GM21390 (cell line): ENCODE measurements around the gene NOL4L.
"Not testable (repeated sequence)": the region's sequence is repeated elsewhere in the genome, so short reads cannot be mapped to it uniquely, and the experiment has no call there.

Experiments
- ATAC-seq: cut with Tn5 transposase; IDR thresholded peaks from one replicate; pipeline ENCODE4 v1.9.1; 2021; ENCODE audit not compliant: unreplicated experiment

Gene NOL4L

DNA sequence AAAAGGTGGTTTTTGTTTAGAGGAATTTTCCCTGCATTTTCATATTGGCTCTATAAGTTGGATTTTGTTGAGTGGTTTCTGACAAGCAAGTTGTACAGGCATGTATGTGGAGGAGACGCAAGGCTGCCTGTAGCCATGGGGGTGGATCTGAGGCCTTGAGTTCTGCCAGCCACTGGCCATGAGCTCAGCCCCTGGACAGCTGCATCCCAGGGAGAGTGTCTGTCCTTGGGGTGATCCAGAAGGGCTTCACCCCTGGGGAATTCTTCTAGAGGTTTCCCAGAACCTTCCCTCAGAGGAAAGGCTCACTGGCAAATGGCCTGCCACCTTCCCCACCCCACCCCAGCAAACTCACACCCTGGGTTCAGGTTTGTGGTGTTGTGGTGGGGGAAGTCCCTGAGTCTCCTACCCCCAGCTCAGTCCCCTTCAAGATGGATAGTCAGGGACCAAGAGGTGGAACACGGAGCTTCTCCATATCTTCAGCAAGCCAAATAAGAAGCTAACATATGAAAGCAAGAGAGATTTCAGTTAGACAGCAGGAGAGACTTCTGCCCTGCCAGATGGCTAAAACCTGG, 11.6 kb upstream of the NOL4L start:
- ATAC-seq, result no peak

DNA sequence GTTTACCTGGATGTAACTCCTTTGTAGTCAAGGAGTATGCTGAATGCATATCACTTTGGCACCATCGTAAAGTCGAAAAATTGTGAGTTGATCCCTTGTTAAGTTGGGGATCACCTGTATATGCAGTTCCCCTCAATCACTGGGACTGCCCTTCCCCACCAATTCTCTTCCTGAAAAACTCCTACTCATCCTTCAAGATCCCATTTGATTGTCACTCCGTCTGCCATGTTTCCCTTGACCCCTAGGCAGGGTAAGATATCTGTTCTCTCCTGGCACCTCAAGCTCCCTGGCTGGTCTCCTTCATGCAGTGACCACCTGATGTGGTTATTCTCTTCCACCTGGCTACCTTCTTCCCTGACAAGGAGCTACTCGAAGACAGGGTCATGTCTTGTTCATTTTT, 10.0 kb upstream of the NOL4L start:
- ATAC-seq, result no peak

DNA sequence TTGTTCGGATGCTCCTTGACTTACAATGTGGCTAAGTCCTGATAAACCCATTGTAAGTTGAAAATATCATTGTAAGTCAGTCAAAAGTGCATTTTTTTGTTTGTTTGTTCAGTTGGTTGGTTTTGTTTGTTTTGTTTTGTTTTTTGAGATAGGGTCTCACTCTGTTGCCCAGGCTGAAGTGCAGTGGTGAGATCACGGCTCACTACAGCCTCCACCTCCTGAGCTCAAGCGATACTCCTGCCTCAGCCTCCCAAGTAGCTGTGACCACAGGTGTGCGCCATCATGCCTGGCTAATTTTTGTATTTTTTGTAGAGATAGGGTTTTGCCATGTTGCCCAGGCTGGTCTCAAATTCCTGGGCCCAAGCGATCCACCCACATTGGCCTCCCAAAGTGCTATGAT, 9.5 kb upstream of the NOL4L start:
- ATAC-seq, result not testable (repeated sequence)

DNA sequence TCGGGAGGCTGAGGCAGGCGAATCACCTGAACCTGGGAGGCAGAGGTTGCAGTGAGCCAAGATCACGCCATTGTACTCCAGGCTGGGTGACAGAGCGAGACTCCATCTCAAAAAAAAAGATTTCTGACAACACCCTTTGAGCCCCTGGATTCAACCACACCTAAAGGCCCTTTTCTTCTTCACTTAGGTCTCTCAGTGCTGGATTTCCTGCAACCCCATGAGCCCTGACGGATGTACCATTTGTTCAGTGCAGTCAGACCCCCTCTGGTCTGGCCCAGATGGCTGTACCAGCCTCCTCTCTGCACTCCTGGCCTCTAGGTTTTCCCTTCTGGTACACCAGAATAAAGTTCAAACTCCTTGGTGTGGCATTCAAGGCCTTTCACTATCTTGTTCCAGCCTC, 9.1 kb upstream of the NOL4L start:
- no peak for ATAC-seq

DNA sequence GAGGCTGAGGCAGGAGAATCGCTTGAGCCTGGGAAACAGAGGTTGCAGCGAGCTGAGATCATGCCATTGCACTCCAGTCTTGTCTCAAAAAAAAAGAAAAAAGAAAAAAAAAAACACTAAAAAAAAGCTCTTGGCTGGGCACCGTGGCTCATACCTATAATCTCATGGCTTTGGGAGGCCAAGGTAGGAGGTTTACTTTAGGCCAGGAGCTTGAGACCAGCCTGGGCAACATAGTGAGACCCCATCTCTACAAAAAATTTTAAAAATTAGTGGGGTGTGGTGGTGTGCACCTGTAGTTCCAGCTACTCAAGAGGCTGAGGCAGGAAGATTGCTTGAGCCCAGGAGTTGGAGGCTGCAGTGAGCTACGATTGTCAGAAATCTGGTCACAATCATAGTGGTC, 7.5 kb upstream of the NOL4L start:
- not testable (repeated sequence) for ATAC-seq

DNA sequence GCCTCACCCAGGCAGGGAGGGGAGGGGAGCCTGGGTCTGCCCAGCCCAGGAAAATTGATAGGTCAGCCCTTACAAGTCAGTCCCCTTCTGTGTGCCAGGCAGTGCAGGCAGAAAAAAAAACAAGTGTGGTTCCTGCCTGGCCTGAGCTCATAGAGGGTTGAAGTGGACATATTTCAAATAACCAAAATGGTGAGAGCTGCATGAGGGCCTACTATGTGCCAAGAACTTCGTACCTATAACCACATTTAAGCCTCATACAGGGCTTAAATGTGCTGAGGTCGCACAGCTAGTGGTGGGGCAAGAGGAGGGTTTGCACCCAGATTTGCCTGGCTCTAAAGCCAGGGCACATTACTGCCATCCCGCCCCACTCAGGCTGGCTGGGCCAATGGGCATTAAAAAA, 6.9 kb upstream of the NOL4L start:
- ATAC-seq, result no peak

DNA sequence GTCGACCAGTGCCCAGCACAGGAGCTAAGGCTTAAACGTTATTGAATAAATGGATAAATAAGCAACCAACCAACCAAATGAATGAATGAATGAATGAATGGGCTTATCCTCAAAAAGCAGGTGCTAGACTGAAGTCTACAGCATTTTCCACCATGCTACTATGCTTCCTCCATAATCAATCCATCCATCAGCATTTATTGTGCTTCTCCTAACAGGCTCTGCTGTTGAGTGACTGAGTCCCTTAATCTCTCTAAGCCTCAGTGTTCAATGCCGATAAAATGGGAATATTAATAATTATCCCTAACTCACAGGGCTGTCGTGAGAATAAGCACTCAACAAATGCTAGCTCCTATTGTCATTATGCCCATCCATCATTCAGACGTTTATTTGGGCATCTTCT, 4.6 kb upstream of the NOL4L start:
- no peak for ATAC-seq

DNA sequence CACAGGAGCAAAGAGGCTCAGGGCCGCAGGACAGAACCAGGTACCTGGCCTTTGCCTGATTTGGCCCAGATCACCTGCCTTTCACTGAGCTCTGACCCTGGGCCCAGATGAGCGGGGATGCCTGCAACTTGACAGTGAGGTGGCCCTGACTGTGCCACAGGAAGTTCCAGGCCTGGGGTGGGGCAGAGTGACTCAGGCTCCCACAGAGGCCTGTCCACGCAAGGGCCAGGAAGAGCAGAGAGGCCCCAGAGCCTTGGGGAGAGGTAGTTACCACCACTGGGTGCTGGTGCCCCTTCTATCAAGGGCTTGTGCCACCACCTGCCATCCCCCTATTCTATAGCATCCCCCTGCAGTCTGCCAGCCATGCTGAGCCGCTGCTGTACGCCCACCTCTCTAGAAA, 4.1 kb upstream of the NOL4L start:
- no peak for ATAC-seq

DNA sequence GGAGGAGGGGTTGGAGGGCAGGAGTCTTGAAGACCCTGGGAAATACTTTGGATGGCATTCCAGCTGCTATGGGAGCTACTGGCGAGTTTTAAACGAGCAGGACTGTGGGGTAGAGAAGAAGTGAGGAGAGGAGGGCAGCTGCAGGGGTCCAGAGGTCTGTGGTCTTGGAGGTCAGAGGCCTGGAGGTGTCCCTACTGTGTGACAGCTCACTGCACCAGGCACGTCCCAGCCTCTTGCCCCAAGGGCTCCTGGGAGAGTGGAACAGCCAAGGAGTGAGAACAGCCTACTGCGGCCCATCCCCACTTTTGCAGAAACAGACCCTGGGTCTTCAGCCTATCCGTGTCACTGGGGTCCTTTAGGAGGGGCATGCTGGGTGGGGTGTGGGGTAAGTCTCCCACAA, 2.9 kb upstream of the NOL4L start:
- ATAC-seq, result no peak

DNA sequence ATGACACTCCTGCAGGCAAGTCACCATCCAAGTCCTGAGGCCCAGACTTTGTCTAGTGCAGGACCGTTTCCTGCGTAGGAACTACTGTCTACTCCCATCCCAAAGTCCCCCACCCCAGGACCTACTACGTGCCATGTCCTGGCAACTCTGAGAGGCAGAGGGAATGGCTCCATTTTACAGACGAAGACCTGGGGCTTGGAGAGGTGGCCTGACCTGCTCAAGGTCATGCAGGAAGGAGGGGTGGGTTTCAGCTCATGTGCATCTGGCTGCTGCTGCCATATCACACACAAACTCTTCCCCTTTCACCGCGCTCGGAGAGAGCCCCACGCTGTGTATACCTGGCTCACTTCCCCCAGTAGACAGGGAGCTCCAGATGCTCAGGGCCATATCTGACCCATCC, 1.2 kb upstream of the NOL4L start:
- ATAC-seq, result no peak

DNA sequence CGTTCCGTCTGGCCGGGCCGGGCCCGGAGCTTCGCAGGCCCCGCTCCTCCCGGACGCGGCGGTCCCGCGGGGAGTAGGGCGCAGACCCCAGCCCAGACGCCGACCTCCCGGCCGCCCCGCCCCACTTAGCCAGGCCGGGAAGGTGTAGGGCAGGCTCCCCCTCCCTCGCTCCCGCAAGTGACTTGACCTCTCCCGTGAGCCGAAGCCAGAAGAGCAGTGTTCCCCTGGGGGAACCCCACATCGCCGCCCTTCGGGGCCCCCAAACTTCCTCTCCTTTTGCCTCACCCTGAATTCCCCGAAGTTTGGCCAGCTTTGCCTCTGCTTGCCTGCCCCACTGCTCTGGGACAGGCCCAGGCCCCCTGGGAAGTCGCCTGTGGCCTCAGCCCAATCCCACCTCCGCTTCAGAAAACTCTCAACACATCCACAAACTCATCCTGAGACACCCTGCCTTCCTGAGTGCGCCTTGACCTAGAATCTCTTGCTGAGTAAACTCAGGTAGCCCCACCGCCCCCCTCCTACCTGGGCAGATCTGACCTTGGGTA, 524 bp upstream of the NOL4L start:
- no peak for ATAC-seq

DNA sequence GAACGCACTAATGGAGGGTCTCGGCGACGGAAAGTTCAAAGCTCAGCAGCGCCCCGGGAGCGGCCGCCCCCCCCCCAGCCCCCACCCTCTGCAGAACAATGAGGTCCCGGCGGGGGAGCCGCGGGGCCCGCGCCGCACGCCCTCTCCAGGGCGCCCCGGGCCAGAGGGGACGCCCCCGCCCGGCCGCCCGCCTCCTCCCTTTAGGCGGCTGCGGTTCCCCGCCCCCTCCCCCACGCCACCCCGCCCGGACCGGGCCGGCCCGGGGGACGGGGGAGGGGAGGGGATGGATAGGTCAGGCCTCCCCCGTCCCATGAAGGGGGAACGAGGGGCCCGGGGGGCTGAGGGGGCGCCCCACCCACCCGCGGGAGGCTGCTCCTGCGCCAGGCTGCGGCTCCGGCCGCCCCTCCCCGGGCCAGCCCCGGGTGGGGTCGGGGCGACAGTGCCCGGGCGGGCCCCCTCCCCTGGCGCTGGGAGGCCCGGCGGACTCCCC, 1.5 kb downstream of the NOL4L start:
- ATAC-seq, result no peak

DNA sequence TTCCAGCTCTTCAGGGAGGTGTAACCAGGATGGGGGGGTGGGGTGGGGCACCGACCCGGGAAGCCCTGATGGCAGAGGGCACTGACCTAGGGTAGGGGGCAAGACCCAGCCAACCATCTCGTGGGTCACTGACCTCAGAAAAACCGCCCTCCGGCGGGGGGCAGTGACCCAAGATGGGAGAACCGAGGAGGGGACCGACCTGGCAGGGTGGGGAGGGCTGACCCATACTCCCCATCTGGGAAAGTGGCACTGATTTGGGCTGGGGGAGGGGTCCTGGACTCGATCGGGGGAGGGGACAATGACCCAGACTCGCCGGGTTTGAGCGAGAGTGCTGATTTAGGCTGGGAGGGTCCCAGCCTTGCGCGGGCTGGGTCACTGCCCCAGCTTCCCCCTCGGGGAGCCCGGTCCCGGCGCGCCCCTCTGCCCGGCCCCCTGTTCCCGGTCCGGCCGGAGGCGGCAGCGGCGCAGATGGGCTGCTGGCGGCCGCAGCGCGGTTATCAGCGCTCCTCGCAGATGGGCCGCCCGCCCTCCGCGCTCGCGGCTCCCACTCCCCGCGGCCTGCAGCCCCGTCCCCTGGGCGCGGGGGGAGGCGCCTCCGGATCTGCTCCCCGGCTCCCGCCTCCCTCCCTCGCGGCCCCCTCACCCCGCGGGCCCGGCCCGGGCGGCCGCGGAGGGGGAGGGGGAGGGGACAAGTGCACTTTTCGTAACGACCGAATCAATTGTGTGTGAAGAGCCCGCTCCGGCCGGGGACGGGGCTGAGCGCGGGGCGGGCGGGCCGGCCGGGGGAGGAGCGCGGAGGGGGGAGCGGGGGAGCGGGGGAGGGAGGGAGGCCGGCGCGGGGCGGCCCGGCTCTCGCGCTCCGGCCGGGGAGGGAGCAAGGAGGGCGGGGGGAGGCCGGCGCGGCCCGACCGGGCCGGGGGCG, 2.2 kb downstream of the NOL4L start:
- no peak for ATAC-seq

DNA sequence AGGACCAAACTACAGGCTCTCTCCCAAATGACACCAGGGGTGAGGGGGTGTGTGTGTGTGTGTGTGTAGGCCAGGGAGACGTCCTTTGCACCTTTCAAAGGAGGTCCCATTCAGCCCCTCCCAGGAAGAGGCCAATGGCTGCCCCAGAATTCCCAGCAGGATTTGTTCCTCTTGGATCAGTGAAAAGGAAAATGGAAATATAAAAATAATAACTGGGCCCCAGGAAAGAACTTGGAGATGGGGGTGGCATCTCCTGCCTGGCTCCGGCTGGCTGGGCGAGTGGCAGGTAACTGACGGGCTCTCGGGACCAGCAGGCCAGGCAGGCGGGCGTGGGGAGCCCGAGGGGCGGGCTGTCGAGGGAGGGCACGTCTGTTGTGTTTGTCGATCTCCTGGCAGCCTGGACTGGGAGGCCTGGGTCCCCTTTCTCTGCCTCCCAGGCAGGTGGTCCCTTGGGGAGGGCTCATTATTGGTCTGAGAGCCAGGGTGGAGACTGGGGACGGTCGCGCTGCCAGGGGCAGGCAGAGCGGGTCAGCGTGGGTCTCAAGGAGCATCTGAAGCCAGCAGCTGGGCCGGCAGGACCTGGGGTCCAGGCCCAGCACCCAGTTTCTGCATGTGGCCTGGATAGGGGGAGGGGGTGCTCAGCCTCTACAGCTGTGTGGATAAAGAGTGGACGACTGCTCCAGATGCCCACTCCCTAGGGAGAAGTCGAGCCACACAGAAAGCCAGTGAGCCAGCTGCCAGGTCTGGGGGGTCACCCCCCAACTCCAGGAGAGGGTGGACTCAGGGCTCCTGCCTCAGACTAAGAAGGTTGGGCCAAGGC, 3.1 kb downstream of the NOL4L start:
- ATAC-seq, result no peak

DNA sequence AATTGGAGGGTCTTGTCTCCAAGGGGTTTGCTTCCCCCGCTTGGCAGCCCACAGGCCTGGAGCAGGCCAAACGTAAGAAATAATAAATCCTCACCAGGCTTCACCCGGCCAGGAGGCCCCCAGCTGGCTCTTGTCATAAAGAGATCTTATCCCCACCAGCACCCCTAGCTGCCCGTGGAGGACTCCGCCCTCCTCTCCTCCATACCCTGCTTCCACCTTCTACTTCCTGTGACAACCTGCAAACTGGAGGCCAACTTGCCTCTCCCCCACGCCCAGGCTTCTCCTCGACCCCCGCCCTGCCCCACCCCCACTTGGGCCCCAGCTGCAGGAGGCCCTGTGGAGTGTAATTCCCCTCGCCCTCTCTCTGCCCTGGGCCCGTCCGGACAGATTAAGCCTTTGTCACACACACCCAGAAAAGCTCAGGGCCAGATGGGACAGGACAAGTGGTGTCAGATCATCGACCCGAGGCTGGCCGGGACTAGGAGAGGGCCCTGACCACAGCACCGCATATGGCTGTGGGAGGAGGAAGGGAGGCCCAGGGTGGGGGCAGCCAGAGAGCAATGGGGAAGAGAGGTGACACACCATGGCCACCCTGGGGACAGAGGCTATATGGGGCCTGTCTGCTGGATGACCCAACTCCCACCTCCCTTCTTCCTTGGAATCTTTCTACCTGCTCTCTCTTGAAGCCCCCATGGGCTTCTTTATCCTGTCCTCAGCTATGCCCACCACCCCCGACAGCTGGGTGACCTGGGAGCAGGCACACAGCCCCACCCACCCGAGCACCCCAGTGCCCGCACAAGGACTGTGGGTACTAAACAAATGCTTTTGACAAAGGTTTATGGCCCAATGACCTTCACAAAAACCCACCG, 3.9 kb downstream of the NOL4L start:
- ATAC-seq, result no peak

DNA sequence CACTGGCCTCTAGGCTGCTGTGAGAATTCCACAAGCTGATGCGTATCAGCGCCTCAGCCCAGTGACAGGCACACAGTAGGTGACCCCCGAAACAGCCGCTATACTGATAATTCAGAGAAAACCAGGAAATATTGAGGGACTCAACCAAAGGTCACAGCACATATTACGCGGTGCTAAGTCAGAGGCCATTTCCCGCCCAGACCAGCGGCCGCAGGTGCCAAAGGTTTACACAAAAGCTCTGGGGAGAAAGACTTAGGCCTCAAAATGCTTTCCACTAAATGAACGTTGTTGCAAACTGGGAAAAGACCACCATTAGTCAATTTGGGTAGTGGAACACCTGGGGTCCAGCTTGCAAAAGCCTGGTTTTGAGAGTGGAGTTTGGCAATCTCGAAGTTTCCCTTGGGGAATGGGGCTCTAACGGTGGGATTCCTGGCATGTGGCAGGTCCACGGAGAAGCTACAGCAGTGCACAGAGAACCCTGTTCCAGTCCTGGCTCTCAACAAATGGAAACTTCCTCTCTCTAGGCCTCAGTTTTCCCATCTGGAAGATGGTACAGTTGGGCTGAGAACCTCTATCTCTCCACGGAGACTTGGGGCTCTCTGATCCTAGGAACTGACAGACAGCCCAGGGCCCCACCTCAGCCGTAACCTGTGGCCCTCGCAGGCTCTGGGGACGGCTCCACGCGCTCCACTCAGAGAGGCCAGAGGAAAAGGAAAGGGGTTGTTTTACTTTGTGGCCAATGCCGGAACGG, 4.7 kb downstream of the NOL4L start:
- ATAC-seq, result no peak

DNA sequence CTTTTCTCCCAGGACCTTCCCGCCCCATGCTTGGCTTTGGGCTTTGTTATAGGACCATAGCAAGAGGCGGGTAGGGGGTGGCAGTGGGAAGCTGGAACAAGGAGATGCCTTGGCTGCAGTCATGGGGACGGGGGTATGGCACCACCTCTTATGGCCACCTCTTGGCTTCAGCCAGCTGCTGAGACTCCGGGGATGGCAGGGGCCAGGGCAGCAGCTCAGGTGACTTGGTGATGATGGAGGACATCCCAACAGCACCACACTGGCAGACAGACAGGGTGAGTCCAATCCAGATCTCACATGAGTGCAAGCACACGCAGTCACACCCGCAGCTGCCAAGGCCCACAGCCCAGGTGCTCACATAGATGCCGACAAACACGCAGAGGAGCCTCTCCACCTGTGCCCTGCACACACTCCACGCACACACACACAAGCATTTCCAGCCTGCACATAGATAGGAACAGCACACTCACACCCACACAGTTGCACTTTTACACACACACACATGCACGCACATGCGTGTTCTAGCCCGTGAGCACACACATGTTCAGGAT, 6.2 kb downstream of the NOL4L start:
- no peak for ATAC-seq

DNA sequence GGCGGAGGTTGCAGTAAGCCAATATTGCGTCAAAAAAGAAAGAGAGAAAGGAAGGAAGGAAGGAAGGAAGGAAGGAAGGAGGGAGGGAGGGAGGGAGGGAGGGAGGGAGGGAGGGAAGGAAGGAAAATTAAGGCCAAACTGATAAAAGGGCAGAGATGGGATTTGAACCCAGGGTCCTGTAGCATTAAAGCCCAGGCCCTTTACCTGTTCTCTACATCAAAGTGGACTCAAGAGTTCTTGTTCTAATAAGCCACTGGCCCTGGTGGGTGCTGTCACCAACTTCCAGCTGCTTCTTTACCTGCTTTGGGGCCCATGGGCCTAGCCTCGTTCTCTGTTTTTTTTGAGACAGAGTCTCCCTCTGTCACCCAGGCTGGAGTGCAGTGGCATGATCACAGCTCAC, 7.1 kb downstream of the NOL4L start:
- not testable (repeated sequence) for ATAC-seq

DNA sequence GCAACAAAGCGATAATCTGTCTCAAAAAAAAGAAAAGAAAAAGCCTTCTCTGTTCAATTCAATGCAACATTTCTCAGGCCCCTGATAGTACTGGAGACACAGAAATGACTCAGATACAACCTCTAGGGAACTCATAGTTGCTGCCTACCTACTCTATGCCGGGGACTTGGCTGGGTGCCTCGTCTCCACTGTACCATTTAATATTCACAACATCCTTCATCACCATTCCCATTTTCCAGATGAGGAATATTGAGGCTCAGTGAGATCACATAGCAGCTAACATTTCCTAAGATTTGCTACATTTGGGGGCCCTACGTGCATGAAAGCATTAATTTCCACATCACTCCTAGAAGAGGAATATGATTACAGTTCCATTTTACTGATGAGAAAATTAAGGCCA, 7.5 kb downstream of the NOL4L start:
- ATAC-seq, result no peak
